Neuronal stem cell (in vitro differentiated cells): ENCODE results near the gene ELAVL1.

ENCODE experiments used
- DNase-seq: peaks from one replicate; pipeline ENCODE4 v3.0.0-alpha.2; 2013; ENCODE audit warnings: low spot score
- H2AFZ ChIP-seq: one replicate; pipeline ENCODE4 v1.6.1; 2013; ENCODE audit warnings: mild to moderate bottlenecking, low read length, inconsistent platforms
- H2AK5ac ChIP-seq: 2 replicates; pipeline ENCODE4 v1.6.1; 2013; ENCODE audit warnings: low read depth, mild to moderate bottlenecking, inconsistent platforms, low read length, moderate library complexity, mixed read lengths
- H2BK120ac ChIP-seq: 2 replicates; pipeline ENCODE4 v1.6.1; 2013; ENCODE audit warnings: low read depth, mild to moderate bottlenecking, inconsistent platforms, low read length, moderate library complexity, mixed read lengths
- H2BK12ac ChIP-seq: one replicate; pipeline ENCODE4 v1.6.1; 2013; ENCODE audit warnings: low read length, inconsistent platforms
- H2BK15ac ChIP-seq: 2 replicates; pipeline ENCODE4 v1.6.1; 2013; ENCODE audit warnings: mild to moderate bottlenecking, low read length, inconsistent platforms, mixed read lengths
- H2BK5ac ChIP-seq: one replicate; pipeline ENCODE4 v1.6.1; 2013; ENCODE audit warnings: inconsistent platforms, mild to moderate bottlenecking, low read length, moderate library complexity
- H3K14ac ChIP-seq: one replicate; pipeline ENCODE4 v1.6.1; 2013; ENCODE audit warnings: low read length, inconsistent platforms
- H3K18ac ChIP-seq: 2 replicates; pipeline ENCODE4 v1.6.1; 2013; ENCODE audit warnings: low read length, inconsistent platforms
- H3K23ac ChIP-seq: 2 replicates; pipeline ENCODE4 v1.6.1; 2013; ENCODE audit warnings: low read depth, mild to moderate bottlenecking, mixed read lengths, low read length, inconsistent platforms; ENCODE audit not compliant: poor library complexity
- H3K27ac ChIP-seq: replicated peaks from 3 replicates; pipeline ENCODE4 v1.5.1; 2013; ENCODE audit warnings: low read length, inconsistent platforms
- H3K27me3 ChIP-seq, 3 experiments: 2 replicates each; pipeline ENCODE4 v1.6.1; 2013; ENCODE audit warnings: low read length in 3 of 3, mild to moderate bottlenecking in 2 of 3, inconsistent platforms in 1 of 3, low read depth in 1 of 3, mixed read lengths in 1 of 3, moderate library complexity in 1 of 3; ENCODE audit not compliant: control insufficient read depth in 3 of 3, insufficient read depth in 3 of 3
- H3K36me3 ChIP-seq, 2 donors: replicated peaks in 1 of 2; 2 replicates each; pipeline ENCODE4 v1.6.1; 2013; ENCODE audit warnings: low read length in 2 of 2; ENCODE audit not compliant: control insufficient read depth in 2 of 2, insufficient read depth in 2 of 2
- H3K4ac ChIP-seq: 2 replicates; pipeline ENCODE4 v1.6.1; 2013; ENCODE audit warnings: inconsistent platforms, mild to moderate bottlenecking, low read length, moderate library complexity
- H3K4me1 ChIP-seq, 2 donors: 1 replicate in 1 of 2; 2 replicates in 1 of 2; pipeline ENCODE4 v1.6.1; 2013; ENCODE audit warnings: low read length in 2 of 2, low read depth in 1 of 2; ENCODE audit not compliant: control insufficient read depth in 2 of 2, insufficient read depth in 1 of 2
- H3K4me2 ChIP-seq: one replicate; pipeline ENCODE4 v1.6.1; 2013; ENCODE audit warnings: mild to moderate bottlenecking, low read length, inconsistent platforms; ENCODE audit not compliant: insufficient read depth, poor library complexity, severe bottlenecking
- H3K4me3 ChIP-seq, 2 donors: 2 replicates each; pipeline ENCODE4 v1.5.1; 2013; ENCODE audit warnings: low read length in 2 of 2, mild to moderate bottlenecking in 2 of 2, inconsistent platforms in 1 of 2, moderate library complexity in 1 of 2
- H3K79me1 ChIP-seq: one replicate; pipeline ENCODE4 v1.6.1; 2013; ENCODE audit warnings: low read depth, mild to moderate bottlenecking, inconsistent platforms, low read length, moderate library complexity
- H3K9ac ChIP-seq: one replicate; pipeline ENCODE4 v1.6.1; 2013; ENCODE audit warnings: mild to moderate bottlenecking, low read depth, low read length, inconsistent platforms; ENCODE audit not compliant: poor library complexity
- H3K9me3 ChIP-seq, 2 donors: replicated peaks in 1 of 2; 2 replicates each; pipeline versions ENCODE3 to v1.6.1; 2013; ENCODE audit warnings: low read length in 2 of 2, mild to moderate bottlenecking in 2 of 2, inconsistent platforms in 1 of 2, low read depth in 1 of 2, mixed read lengths in 1 of 2, moderate library complexity in 1 of 2; ENCODE audit not compliant: control insufficient read depth in 2 of 2, insufficient read depth in 1 of 2
- H4K8ac ChIP-seq: one replicate; pipeline ENCODE4 v1.6.1; 2013; ENCODE audit warnings: low read depth, mild to moderate bottlenecking, inconsistent platforms, low read length, moderate library complexity
- H4K91ac ChIP-seq: one replicate; pipeline ENCODE4 v1.6.1; 2013; ENCODE audit warnings: low read length, low read depth, mild to moderate bottlenecking, inconsistent platforms; ENCODE audit not compliant: poor library complexity
- WGBS, 2 donors: extraction: QIAGEN DNeasy Blood & Tissue Kit; methylation state at CpG; one replicate each; pipeline ENCODE4 v1.1.7; 2013; ENCODE audit warnings: missing lambda C conversion rate in 2 of 2, mixed read lengths in 1 of 2; ENCODE audit not compliant: insufficient read length in 2 of 2, insufficient replicate concordance in 1 of 2; ENCODE audit errors: extremely low coverage in 2 of 2; 5-methylcytosine and 5-hydroxymethylcytosine counted together

Gene ELAVL1

GRCh38 chr19:8042900-8043299 is 37.5 kb upstream of the ELAVL1 start:
- Histone ChIP-seq H2BK15ac (no peak overlapping the region), H3K27ac (no peak overlapping the region), H3K14ac (no peak overlapping the region), H3K27me3 (no peaks in the 10 kb centered on the region), H3K4me2 (no peak overlapping the region), H2AK5ac (no peak overlapping the region), H2AFZ (no peak overlapping the region), H2BK120ac (no peak overlapping the region), H3K4me1 (peaks cover 0 to 1% of the 10 kb centered on the region in 2 donors), H3K9ac (no peak overlapping the region), H4K8ac (no peak overlapping the region), H3K4me3 (no peak overlapping the region), H3K18ac (no peak overlapping the region), H4K91ac (no peak overlapping the region), H3K23ac (no peak overlapping the region), H3K9me3 (no peaks in the 10 kb centered on the region), H3K79me1 (no peaks in the 10 kb centered on the region), H2BK12ac (no peak overlapping the region), H3K4ac (no peak overlapping the region), H3K36me3 (no peaks in the 10 kb centered on the region), H2BK5ac (no peak overlapping the region)
- no CpG with 5 or more reads among the region's 9 CpGs for WGBS, 2 donors
- no peak for DNase-seq

GRCh38 chr19:8041531-8041931 is 36.1 kb upstream of the ELAVL1 start:
- no peak overlapping the region for H3K4me2 ChIP-seq
- no peaks in the 10 kb centered on the region for H3K9me3 ChIP-seq
- H3K4me3 ChIP-seq: no peak overlapping the region
- H2BK15ac ChIP-seq: peak overlapping the region; percentile 8
- peak overlapping the region; percentile 33 for H2BK12ac ChIP-seq
- no peak overlapping the region for H4K8ac ChIP-seq
- H3K27me3 ChIP-seq: no peaks in the 10 kb centered on the region
- no peak overlapping the region for H2BK5ac ChIP-seq
- no peak overlapping the region for H3K4ac ChIP-seq
- no CpG with 5 or more reads among the region's 7 CpGs for WGBS, 2 donors
- H4K91ac ChIP-seq: no peak overlapping the region
- no peaks in the 10 kb centered on the region for H3K36me3 ChIP-seq
- H3K79me1 ChIP-seq: no peaks in the 10 kb centered on the region
- no peak overlapping the region for H2BK120ac ChIP-seq
- DNase-seq: no peak
- H3K18ac ChIP-seq: peak overlapping the region; percentile 15
- H3K14ac ChIP-seq: no peak overlapping the region
- no peak overlapping the region for H3K9ac ChIP-seq
- no peak overlapping the region for H3K23ac ChIP-seq
- H2AK5ac ChIP-seq: peak overlapping the region; percentile 79
- no peak overlapping the region for H3K27ac ChIP-seq
- no peak overlapping the region for H2AFZ ChIP-seq
- H3K4me1 ChIP-seq: peaks cover 0 to 1% of the 10 kb centered on the region in 2 donors

- H3K18ac ChIP-seq: no peak overlapping the region
- H2BK12ac ChIP-seq: no peak overlapping the region
- H4K8ac ChIP-seq: no peak overlapping the region
- no CpG with 5 or more reads among the region's 3 CpGs for WGBS, 2 donors
- H3K9me3 ChIP-seq: no peaks in the 10 kb centered on the region
- no peak overlapping the region for H2BK5ac ChIP-seq
- H3K9ac ChIP-seq: no peak overlapping the region
- no peak overlapping the region for H3K27ac ChIP-seq
- H3K4me3 ChIP-seq: no peak overlapping the region
- no peak overlapping the region for H4K91ac ChIP-seq
- no peaks in the 10 kb centered on the region for H3K36me3 ChIP-seq
- no peak overlapping the region for H2BK120ac ChIP-seq
- H3K27me3 ChIP-seq: no peaks in the 10 kb centered on the region
- H2AK5ac ChIP-seq: no peak overlapping the region
- H2AFZ ChIP-seq: no peak overlapping the region
- no peak for DNase-seq
- no peak overlapping the region for H3K4ac ChIP-seq
- H3K79me1 ChIP-seq: no peaks in the 10 kb centered on the region
- no peak overlapping the region for H2BK15ac ChIP-seq
- no peak overlapping the region for H3K4me2 ChIP-seq
- no peak overlapping the region for H3K14ac ChIP-seq
- H3K23ac ChIP-seq: no peak overlapping the region
- H3K4me1 ChIP-seq: peaks cover 0 to 5% of the 10 kb centered on the region in 2 donors
These were observed 33.8 kb upstream of the ELAVL1 start for GRCh38 chr19:8039231-8039630.

GRCh38 chr19:8038815-8039214 is 33.4 kb upstream of the ELAVL1 start:
- Histone ChIP-seq H3K14ac (no peak overlapping the region), H3K4me2 (no peak overlapping the region), H2BK120ac (no peak overlapping the region), H4K8ac (no peak overlapping the region), H2BK12ac (no peak overlapping the region), H2BK15ac (no peak overlapping the region), H3K79me1 (no peaks in the 10 kb centered on the region), H3K27me3 (no peaks in the 10 kb centered on the region), H3K4ac (no peak overlapping the region), H3K9me3 (no peaks in the 10 kb centered on the region), H3K36me3 (no peaks in the 10 kb centered on the region), H4K91ac (no peak overlapping the region), H3K18ac (no peak overlapping the region), H2AK5ac (no peak overlapping the region), H2BK5ac (no peak overlapping the region), H3K27ac (no peak overlapping the region), H2AFZ (no peak overlapping the region), H3K4me1 (peaks cover 0 to 5% of the 10 kb centered on the region in 2 donors), H3K23ac (no peak overlapping the region), H3K9ac (no peak overlapping the region), H3K4me3 (no peak overlapping the region)
- no CpG with 5 or more reads among the region's 6 CpGs for WGBS, 2 donors
- no peak for DNase-seq
